ENCODE measurements around the gene ABCB10.

- TF ChIP-seq, protein P1, sequence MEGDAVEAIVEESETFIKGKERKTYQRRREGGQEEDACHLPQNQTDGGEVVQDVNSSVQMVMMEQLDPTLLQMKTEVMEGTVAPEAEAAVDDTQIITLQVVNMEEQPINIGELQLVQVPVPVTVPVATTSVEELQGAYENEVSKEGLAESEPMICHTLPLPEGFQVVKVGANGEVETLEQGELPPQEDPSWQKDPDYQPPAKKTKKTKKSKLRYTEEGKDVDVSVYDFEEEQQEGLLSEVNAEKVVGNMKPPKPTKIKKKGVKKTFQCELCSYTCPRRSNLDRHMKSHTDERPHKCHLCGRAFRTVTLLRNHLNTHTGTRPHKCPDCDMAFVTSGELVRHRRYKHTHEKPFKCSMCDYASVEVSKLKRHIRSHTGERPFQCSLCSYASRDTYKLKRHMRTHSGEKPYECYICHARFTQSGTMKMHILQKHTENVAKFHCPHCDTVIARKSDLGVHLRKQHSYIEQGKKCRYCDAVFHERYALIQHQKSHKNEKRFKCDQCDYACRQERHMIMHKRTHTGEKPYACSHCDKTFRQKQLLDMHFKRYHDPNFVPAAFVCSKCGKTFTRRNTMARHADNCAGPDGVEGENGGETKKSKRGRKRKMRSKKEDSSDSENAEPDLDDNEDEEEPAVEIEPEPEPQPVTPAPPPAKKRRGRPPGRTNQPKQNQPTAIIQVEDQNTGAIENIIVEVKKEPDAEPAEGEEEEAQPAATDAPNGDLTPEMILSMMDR (IDR thresholded peaks at IDR 0.05) = no peak
- TF ChIP-seq POLR2A (IDR thresholded peaks at IDR 0.05) (no peak), EP300 (IDR thresholded peaks at IDR 0.05) (no peak)
These were observed 87.3 kb downstream of the ABCB10 start for GRCh38 chr1:229471175-229471574.

Measured in ovary (tissue), 3 donors.